OCI-LY1 (cell line): ENCODE data around the gene KIAA1586.
"Not testable (repeated sequence)": the region's sequence is repeated elsewhere in the genome, so short reads cannot be mapped to it uniquely, and the experiment has no call there.

Experiments
- H2AFZ ChIP-seq: fragments of 200-600 bp; sonication (generic), shearing (Covaris generic); 2 replicates; pipeline ENCODE4 v1.6.0; 2014; ENCODE audit warnings: antibody characterized with exemption, mild to moderate bottlenecking, low read length
- H3F3A ChIP-seq: fragments of 200-600 bp; sonication (generic), shearing (Covaris generic); 2 replicates; pipeline ENCODE4 v1.6.0; 2014; ENCODE audit warnings: mild to moderate bottlenecking, antibody characterized with exemption, low read length, moderate library complexity; ENCODE audit not compliant: insufficient read depth
- H3K27ac ChIP-seq: fragments of 200-600 bp; sonication (generic); 2 replicates; pipeline ENCODE4 v1.5.1; 2014; ENCODE audit warnings: low read length, mixed run types, mild to moderate bottlenecking, low read depth; ENCODE audit not compliant: poor library complexity, severe bottlenecking
- H3K27me3 ChIP-seq: fragments of 200-600 bp; sonication (generic); 2 replicates; pipeline ENCODE4 v1.6.0; 2014; ENCODE audit warnings: antibody characterized with exemption, mild to moderate bottlenecking, low read length, moderate library complexity; ENCODE audit not compliant: insufficient read depth
- H3K36me3 ChIP-seq: fragments of 200-600 bp; sonication (generic); 2 replicates; pipeline ENCODE4 v1.6.1; 2014; ENCODE audit warnings: mild to moderate bottlenecking, antibody characterized with exemption, low read length, moderate library complexity, mixed read lengths; ENCODE audit not compliant: insufficient read depth
- H3K4me1 ChIP-seq: fragments of 200-600 bp; sonication (generic); 2 replicates; pipeline ENCODE4 v1.5.1; 2014; ENCODE audit warnings: mild to moderate bottlenecking, low read length, moderate library complexity; ENCODE audit not compliant: insufficient read depth, severe bottlenecking
- H3K4me2 ChIP-seq: fragments of 200-600 bp; sonication (generic), shearing (Covaris generic); 2 replicates; pipeline ENCODE4 v1.6.1; 2014; ENCODE audit warnings: low read length
- H3K4me3 ChIP-seq: fragments of 200-600 bp; sonication (generic); 2 replicates; pipeline ENCODE4 v1.5.1; 2014; ENCODE audit warnings: low read length, low read depth, mild to moderate bottlenecking, mixed read lengths; ENCODE audit not compliant: poor library complexity, severe bottlenecking
- H3K79me2 ChIP-seq: fragments of 200-600 bp; shearing (Covaris generic); 2 replicates; pipeline ENCODE4 v1.6.1; 2016; ENCODE audit warnings: mixed run types, low read length, mixed read lengths; ENCODE audit not compliant: insufficient read depth
- H3K9ac ChIP-seq: fragments of 200-600 bp; sonication (generic), shearing (Covaris generic); 2 replicates; pipeline ENCODE4 v1.6.1; 2014; ENCODE audit warnings: mild to moderate bottlenecking, low read length, mixed read lengths
- H3K9me2 ChIP-seq: fragments of 200-600 bp; sonication (generic), shearing (Covaris generic); 2 replicates; pipeline ENCODE4 v1.6.1; 2014; ENCODE audit warnings: low read depth, mild to moderate bottlenecking, low read length, mixed read lengths
- H3K9me3 ChIP-seq: fragments of 200-600 bp; shearing (Covaris generic); 2 replicates; pipeline ENCODE4 v1.6.1; 2014; ENCODE audit warnings: low read length, mixed read lengths
- H4K20me1 ChIP-seq: fragments of 200-600 bp; sonication (generic), shearing (Covaris generic); 2 replicates; pipeline ENCODE4 v1.6.0; 2016; ENCODE audit warnings: mild to moderate bottlenecking, low read length; ENCODE audit not compliant: insufficient read depth
- CTCF ChIP-seq: fragments of 200-600 bp; sonication (generic), shearing (Covaris generic); IDR thresholded peaks from 2 replicates; pipeline ENCODE4 v1.5.1; 2017; ENCODE audit warnings: mild to moderate bottlenecking, antibody characterized with exemption, low read length, moderate library complexity, mixed read lengths
- EZH2 ChIP-seq: fragments of 200-600 bp; sonication (generic), shearing (Covaris generic); IDR thresholded peaks from 2 replicates; pipeline ENCODE4 v1.8.0; 2017; ENCODE audit warnings: borderline replicate concordance, mixed run types, mild to moderate bottlenecking, antibody characterized with exemption, low read length, moderate library complexity, mixed read lengths

Gene KIAA1586

GRCh38 chr6:57004292-57004691, 42.2 kb upstream of the KIAA1586 start:
- Histone ChIP-seq H3K27ac (no peak overlapping the region), H3K4me1 (no peaks in the 10 kb centered on the region), H3K4me3 (no peak overlapping the region), H3K9me2 (no peaks in the 10 kb centered on the region), H3K9me3 (no peaks in the 10 kb centered on the region), H3K36me3 (no peaks in the 10 kb centered on the region), H2AFZ (no peak overlapping the region), H3K9ac (no peak overlapping the region), H3K27me3 (no peaks in the 10 kb centered on the region), H3F3A (no peaks in the 10 kb centered on the region), H3K79me2 (no peaks in the 10 kb centered on the region), H3K4me2 (no peak overlapping the region), H4K20me1 (no peaks in the 10 kb centered on the region)
- no peak for TF ChIP-seq EZH2
- TF ChIP-seq CTCF: no peak

- H3K36me3 ChIP-seq: no peaks in the 10 kb centered on the region
Measured at GRCh38 chr6:57006101-57006500, 40.4 kb upstream of the KIAA1586 start.

GRCh38 chr6:57008069-57008468, 38.4 kb upstream of the KIAA1586 start:
- H2AFZ ChIP-seq, H3K27ac ChIP-seq, H3K4me1 ChIP-seq, H3K4me3 ChIP-seq, H3K4me2 ChIP-seq, H3K9me2 ChIP-seq, H3K79me2 ChIP-seq, H3F3A ChIP-seq, H3K9me3 ChIP-seq, H3K36me3 ChIP-seq, H3K27me3 ChIP-seq, H3K9ac ChIP-seq, H4K20me1 ChIP-seq: not testable (repeated sequence)

More at GRCh38 chr6:57006101-57006500, 40.4 kb upstream of the KIAA1586 start:
- no peak for TF ChIP-seq EZH2
- no peak for TF ChIP-seq CTCF
- no peak overlapping the region for H2AFZ ChIP-seq
- H3K4me1 ChIP-seq: no peaks in the 10 kb centered on the region
- no peak overlapping the region for H3K27ac ChIP-seq
- no peaks in the 10 kb centered on the region for H3K79me2 ChIP-seq
- no peak overlapping the region for H3K4me3 ChIP-seq
- H3F3A ChIP-seq: no peaks in the 10 kb centered on the region
- no peak overlapping the region for H3K4me2 ChIP-seq
- no peak overlapping the region for H3K9ac ChIP-seq
- H3K27me3 ChIP-seq: no peaks in the 10 kb centered on the region
- H3K9me3 ChIP-seq: no peaks in the 10 kb centered on the region
- no peaks in the 10 kb centered on the region for H4K20me1 ChIP-seq
- no peaks in the 10 kb centered on the region for H3K9me2 ChIP-seq

GRCh38 chr6:57013521-57013926, 33.0 kb upstream of the KIAA1586 start:
- Histone ChIP-seq H3K4me1 (no peaks in the 10 kb centered on the region), H3K4me2 (no peak overlapping the region)
- TF ChIP-seq CTCF (no peak), EZH2 (no peak)

More at GRCh38 chr6:57013521-57013926, 33.0 kb upstream of the KIAA1586 start:
- H3K27ac ChIP-seq: no peak overlapping the region
- H3K79me2 ChIP-seq: no peaks in the 10 kb centered on the region
- no peaks in the 10 kb centered on the region for H3K27me3 ChIP-seq
- H3F3A ChIP-seq: no peaks in the 10 kb centered on the region
- H3K9me3 ChIP-seq: no peaks in the 10 kb centered on the region
- no peak overlapping the region for H2AFZ ChIP-seq
- no peaks in the 10 kb centered on the region for H3K9me2 ChIP-seq
- H3K36me3 ChIP-seq: no peaks in the 10 kb centered on the region
- no peaks in the 10 kb centered on the region for H4K20me1 ChIP-seq
- no peak overlapping the region for H3K4me3 ChIP-seq
- no peak overlapping the region for H3K9ac ChIP-seq
